HEK293T (cell line): ENCODE results near the gene ADGRD1.

Experiments
- CTCF ChIA-PET: fragments of 350-600 bp; formaldehyde crosslinking; extraction: SDS; loops from one replicate; lab custom pipeline; 2021; ENCODE audit warnings: antibody characterized with exemption, inconsistent platforms; lab: Yijun Ruan, JAX
- POLR2A ChIA-PET: fragments of 350-600 bp; formaldehyde crosslinking; extraction: SDS; loops from one replicate; lab custom pipeline; 2020; ENCODE audit warnings: antibody characterized with exemption, inconsistent platforms; lab: Yijun Ruan, JAX
- DNase-seq: peaks from one replicate; pipeline ENCODE4 v3.0.0; 2012; ENCODE audit warnings: mixed read lengths; ENCODE audit errors: extremely low spot score
- ARNT ChIP-seq: fragments of 450-650 bp; IDR thresholded peaks from 2 replicates; pipeline ENCODE4 v1.6.1; 2017; ENCODE audit warnings: mild to moderate bottlenecking
- BHLHE40 ChIP-seq: fragments of 450-650 bp; IDR thresholded peaks from 2 replicates; pipeline ENCODE4 v1.6.1; 2016; ENCODE audit warnings: mild to moderate bottlenecking, moderate library complexity, borderline replicate concordance
- CTBP1 ChIP-seq: fragments of 450-650 bp; IDR thresholded peaks from 2 replicates; pipeline ENCODE4 v1.6.1; 2016; ENCODE audit warnings: borderline replicate concordance
- ELF4 ChIP-seq: fragments of 450-650 bp; IDR thresholded peaks from 2 replicates; pipeline ENCODE4 v1.6.1; 2017; ENCODE audit warnings: antibody characterized with exemption
- FOXA1 ChIP-seq: fragments of 450-650 bp; IDR thresholded peaks from 2 replicates; pipeline ENCODE4 v1.6.1; 2016; ENCODE audit warnings: mild to moderate bottlenecking
- FOXK2 ChIP-seq: fragments of 450-650 bp; IDR thresholded peaks from 2 replicates; pipeline ENCODE4 v1.6.1; 2016; ENCODE audit warnings: mild to moderate bottlenecking
- FOXM1 ChIP-seq: fragments of 450-650 bp; IDR thresholded peaks from 2 replicates; pipeline ENCODE4 v1.6.1; 2017; ENCODE audit warnings: mild to moderate bottlenecking, borderline replicate concordance
- HDGF ChIP-seq: fragments of 450-650 bp; IDR thresholded peaks from 2 replicates; pipeline ENCODE4 v1.6.1; 2017; ENCODE audit warnings: antibody characterized with exemption, borderline replicate concordance
- L3MBTL2 ChIP-seq: fragments of 450-650 bp; conservative IDR thresholded peaks from 2 replicates; pipeline ENCODE4 v1.6.1; 2016; ENCODE audit warnings: mild to moderate bottlenecking
- LEF1 ChIP-seq: fragments of 450-650 bp; IDR thresholded peaks from 2 replicates; pipeline ENCODE4 v1.6.1; 2017; ENCODE audit warnings: mild to moderate bottlenecking, borderline replicate concordance
- NFRKB ChIP-seq: fragments of 450-650 bp; IDR thresholded peaks from 2 replicates; pipeline ENCODE4 v1.6.1; 2016; ENCODE audit warnings: mild to moderate bottlenecking, moderate library complexity
- PKNOX1 ChIP-seq: fragments of 450-650 bp; IDR thresholded peaks from 2 replicates; pipeline ENCODE4 v1.6.1; 2016
- SP1 ChIP-seq: fragments of 450-650 bp; IDR thresholded peaks from 2 replicates; pipeline ENCODE4 v1.6.1; 2017
- SUZ12 ChIP-seq: fragments of 450-650 bp; IDR thresholded peaks from 2 replicates; pipeline ENCODE4 v1.6.1; 2016; ENCODE audit warnings: mild to moderate bottlenecking
- TARDBP ChIP-seq: fragments of 450-650 bp; IDR thresholded peaks from 2 replicates; pipeline ENCODE4 v1.6.1; 2016
- ZNF384 ChIP-seq: fragments of 450-650 bp; IDR thresholded peaks from 2 replicates; pipeline ENCODE4 v1.6.1; 2016

Gene ADGRD1

GRCh38 chr12:131034631-131035244 lies 81.0 kb downstream of the ADGRD1 start:
- no peak for DNase-seq
- ChIA-PET CTCF (no interaction called here), POLR2A (no interaction called here)
- TF ChIP-seq PKNOX1 (no peak), ZNF384 (no peak), FOXM1 (no peak), L3MBTL2 (no peak), ARNT (no peak), HDGF (no peak), LEF1 (no peak), FOXA1 (no peak), CTBP1 (no peak), BHLHE40 (no peak), FOXK2 (no peak), TARDBP (no peak), SUZ12 (no peak), NFRKB (no peak), SP1 (no peak), ELF4 (no peak)

- no peak for DNase-seq
- ChIA-PET CTCF (no interaction called here), POLR2A (no interaction called here)
- TF ChIP-seq ARNT (no peak), SP1 (no peak), L3MBTL2 (no peak), FOXK2 (no peak), LEF1 (no peak), HDGF (no peak), CTBP1 (no peak), ZNF384 (no peak), ELF4 (no peak), SUZ12 (no peak)
Observed at GRCh38 chr12:131035245-131035681, 81.6 kb downstream of the ADGRD1 start.

DNA sequence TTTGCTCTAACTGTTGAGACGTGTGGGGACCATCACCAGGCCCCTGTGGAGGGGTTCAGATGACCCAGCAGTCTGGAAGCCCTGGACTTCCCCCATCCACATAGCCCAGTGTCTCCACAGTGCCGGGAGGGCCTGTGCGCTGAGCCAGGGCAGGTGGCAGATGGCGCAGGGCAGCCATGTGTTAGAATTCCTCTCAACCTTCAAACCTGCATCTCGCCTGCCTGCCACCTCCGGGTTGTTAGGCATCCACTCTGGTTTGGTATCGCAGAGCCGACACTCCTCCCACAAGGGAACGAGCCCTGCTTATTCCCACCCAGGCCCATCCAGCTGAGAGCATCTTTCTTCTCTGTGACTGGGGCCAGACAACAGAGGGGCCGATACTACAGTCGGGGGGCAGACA lies 84.5 kb downstream of the ADGRD1 start:
- ChIA-PET POLR2A (no interaction called here), CTCF (no interaction called here)
- no peak for TF ChIP-seq TARDBP
- no peak for TF ChIP-seq ZNF384
- no peak for TF ChIP-seq FOXK2
- no peak for TF ChIP-seq LEF1
- TF ChIP-seq CTBP1, result no peak
- no peak for TF ChIP-seq PKNOX1
- no peak for TF ChIP-seq ARNT
- no peak for TF ChIP-seq HDGF
- no peak for DNase-seq

DNA sequence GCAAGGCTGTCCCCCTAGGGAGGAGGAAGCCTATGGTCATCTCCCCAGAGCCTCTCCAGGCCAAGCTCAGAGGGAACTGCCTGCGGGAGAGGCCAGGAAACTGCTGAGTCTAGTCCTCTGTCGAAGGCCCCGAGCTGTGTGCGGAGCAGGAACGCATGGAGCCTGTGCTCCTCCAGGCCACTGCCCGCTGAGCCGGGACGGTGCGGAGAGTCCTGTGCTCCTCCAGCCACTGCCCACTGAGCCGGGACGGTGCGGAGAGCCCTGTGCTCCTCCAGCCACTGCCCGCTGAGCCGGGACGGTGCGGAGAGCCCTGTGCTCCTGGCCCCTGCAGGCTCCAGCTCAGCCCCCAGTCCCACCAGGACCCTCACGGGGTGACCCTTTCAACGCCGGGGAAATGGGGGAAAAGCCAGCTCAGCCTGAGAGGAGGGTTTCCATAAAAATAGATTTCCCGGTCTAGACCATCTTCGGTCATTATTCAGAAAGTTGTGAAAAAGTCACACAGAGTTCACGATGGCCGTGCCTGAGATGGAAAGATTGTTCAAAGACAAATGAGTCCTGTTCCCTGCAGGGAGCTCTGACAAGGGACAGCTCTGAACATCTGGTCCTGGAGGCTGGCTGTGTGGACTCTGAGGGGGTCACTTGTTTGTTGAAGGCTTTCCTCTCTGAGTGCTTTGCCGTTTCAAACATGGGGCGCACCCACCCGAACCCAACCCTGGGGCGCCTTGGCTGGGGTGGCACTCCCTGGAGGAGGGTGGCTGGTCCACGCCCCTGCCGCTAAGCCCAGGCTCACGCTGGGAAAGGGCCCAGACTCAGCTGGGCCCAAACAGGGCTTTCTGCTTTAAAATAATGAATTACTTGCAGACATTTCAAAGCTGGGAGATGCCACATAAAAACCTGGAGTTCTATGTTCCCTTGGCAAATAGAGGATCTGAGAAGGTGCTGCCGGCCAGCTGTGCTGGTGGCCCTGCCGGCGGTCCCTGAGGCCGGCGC lies 85.5 kb downstream of the ADGRD1 start:
- no peak for DNase-seq
- no peak for TF ChIP-seq TARDBP
- TF ChIP-seq SUZ12, result no peak
- TF ChIP-seq PKNOX1, result no peak
- no peak for TF ChIP-seq FOXM1
- no peak for TF ChIP-seq ARNT
- TF ChIP-seq ZNF384, result no peak
- TF ChIP-seq FOXK2, result no peak
- no peak for TF ChIP-seq SP1
- TF ChIP-seq CTBP1, result no peak
- TF ChIP-seq LEF1, result no peak
- no peak for TF ChIP-seq ELF4
- TF ChIP-seq BHLHE40, result no peak
- no peak for TF ChIP-seq HDGF
- TF ChIP-seq NFRKB, result no peak
- no peak for TF ChIP-seq L3MBTL2
- TF ChIP-seq FOXA1, result no peak
- ChIA-PET CTCF (no interaction called here), POLR2A (no interaction called here)

GRCh38 chr12:131040491-131040890 lies 86.8 kb downstream of the ADGRD1 start:
- no peak for DNase-seq
- ChIA-PET POLR2A (no interaction called here), CTCF (interaction anchor here (0.6 kb wide), 1 partner anchor 672 kb away, joined by 3 read pairs; no protein-coding TSS in a partner anchor)
- TF ChIP-seq FOXK2 (no peak), L3MBTL2 (no peak), PKNOX1 (no peak), BHLHE40 (no peak), TARDBP (no peak), FOXM1 (no peak), SP1 (no peak), FOXA1 (no peak), ZNF384 (no peak), CTBP1 (no peak), SUZ12 (no peak), HDGF (no peak), NFRKB (no peak), LEF1 (no peak), ARNT (no peak), ELF4 (no peak)
